Measurements from ENCODE around the gene GNG12.

The GNG12 gene

GRCh38 chr1:67784545-67785186 is 48.6 kb downstream of the GNG12 start:
- DNase-seq (ENCODE audit: low spot score): no peak

- DNase-seq (ENCODE audit: low spot score): no peak
Observed at GRCh38 chr1:67780637-67781036, 52.6 kb downstream of the GNG12 start.

- no peak for DNase-seq (ENCODE audit: low spot score)
Observed at GRCh38 chr1:67777440-67777839, 55.8 kb downstream of the GNG12 start.

GRCh38 chr1:67777016-67777415 is 56.3 kb downstream of the GNG12 start:
- DNase-seq (ENCODE audit: low spot score): no peak

- DNase-seq (ENCODE audit: low spot score): no peak
Observed at GRCh38 chr1:67773462-67773861, 59.8 kb downstream of the GNG12 start.

- DNase-seq (ENCODE audit: low spot score): no peak
Observed at GRCh38 chr1:67771749-67772148, 61.5 kb downstream of the GNG12 start.

GRCh38 chr1:67771152-67771551 is 62.1 kb downstream of the GNG12 start:
- DNase-seq (ENCODE audit: low spot score): no peak

GRCh38 chr1:67769633-67770256 is 63.5 kb downstream of the GNG12 start:
- no peak for DNase-seq (ENCODE audit: low spot score)

GRCh38 chr1:67768480-67768879 is 64.8 kb downstream of the GNG12 start:
- no peak for DNase-seq (ENCODE audit: low spot score)

- DNase-seq (ENCODE audit: low spot score): no peak
Observed at GRCh38 chr1:67767103-67767782, 66.0 kb downstream of the GNG12 start.

GRCh38 chr1:67766141-67766978 is 66.9 kb downstream of the GNG12 start:
- DNase-seq (ENCODE audit: low spot score): peak; percentile 61

GRCh38 chr1:67764633-67765032 is 68.6 kb downstream of the GNG12 start:
- DNase-seq (ENCODE audit: low spot score): no peak

- DNase-seq (ENCODE audit: low spot score): no peak
Observed at GRCh38 chr1:67761730-67762129, 71.5 kb downstream of the GNG12 start.

- DNase-seq (ENCODE audit: low spot score): no peak
Observed at GRCh38 chr1:67761091-67761490, 72.2 kb downstream of the GNG12 start.

- DNase-seq (ENCODE audit: low spot score): peak; percentile 82
Observed at GRCh38 chr1:67760030-67760821, 73.0 kb downstream of the GNG12 start.

GRCh38 chr1:67759692-67760029 is 73.6 kb downstream of the GNG12 start:
- DNase-seq (ENCODE audit: low spot score): no peak

GRCh38 chr1:67759066-67759465 is 74.2 kb downstream of the GNG12 start:
- no peak for DNase-seq (ENCODE audit: low spot score)

- no peak for DNase-seq (ENCODE audit: low spot score)
Observed at GRCh38 chr1:67755619-67756018, 77.6 kb downstream of the GNG12 start.

- no peak for DNase-seq (ENCODE audit: low spot score)
Observed at GRCh38 chr1:67755160-67755559, 78.1 kb downstream of the GNG12 start.

GRCh38 chr1:67754526-67754920 is 78.7 kb downstream of the GNG12 start:
- DNase-seq (ENCODE audit: low spot score): no peak

GRCh38 chr1:67753776-67754525 is 79.3 kb downstream of the GNG12 start:
- no peak for DNase-seq (ENCODE audit: low spot score)
